Activated CD4-positive, alpha-beta T cell treated with anti-CD3 and anti-CD28 coated beads, Interleukin-2, amount 50 U/mL, for 4 hours (primary cell): ENCODE measurements around the gene XYLB.
"Not testable (repeated sequence)": the region's sequence is repeated elsewhere in the genome, so short reads cannot be mapped to it uniquely, and the experiment has no call there.

ENCODE experiments used
- DNase-seq, 2 experiments: peaks; one replicate each; pipeline ENCODE4 v3.0.0-alpha.2; 2020

XYLB gene

GRCh38 chr3:38346587-38347410, at the start of gene XYLB:
Gene XYLB (plus strand): TSS chr3:38346785. CDS start chr3:38346869, 84 bp downstream.
- peak; percentile 57 to 60 for DNase-seq

DNA sequence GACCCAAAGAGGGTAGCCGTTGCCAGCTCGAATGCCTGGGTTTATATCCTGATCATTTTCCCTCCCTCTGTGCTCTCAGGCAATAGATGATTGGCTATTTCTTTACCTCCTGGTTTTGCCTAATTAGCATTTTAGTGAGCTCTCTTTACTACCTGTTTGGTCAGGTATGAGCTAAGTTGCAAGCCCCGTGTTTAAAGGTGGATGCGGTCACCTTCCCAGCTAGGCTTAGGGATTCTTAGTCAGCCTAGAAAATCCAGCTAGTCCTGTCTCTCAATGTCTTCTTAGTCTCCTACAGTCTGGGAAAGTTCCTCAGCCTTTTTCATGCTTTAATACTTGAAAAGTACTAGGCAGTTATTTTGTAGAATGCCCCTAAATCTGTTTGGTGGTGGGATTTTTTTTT, 49.5 kb upstream of the XYLB start:
- DNase-seq, result not testable (repeated sequence)

DNA sequence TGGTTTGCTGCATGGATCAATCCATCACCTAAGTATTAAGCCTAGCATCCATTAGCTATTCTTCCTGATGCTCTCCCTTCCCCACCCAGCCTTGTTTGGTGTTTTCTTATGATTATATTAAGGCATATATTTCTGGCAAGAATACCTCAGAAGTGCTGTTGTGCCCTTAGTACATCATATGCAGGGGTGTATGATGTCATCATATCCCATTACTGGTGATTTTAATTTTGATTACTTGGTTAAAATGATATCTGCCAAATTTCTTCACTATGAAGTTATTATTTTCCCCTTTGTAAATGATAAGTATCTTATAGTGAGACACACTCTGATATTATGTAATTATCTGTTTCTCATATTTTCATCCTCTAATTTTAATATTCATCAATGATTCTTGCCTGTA, 49.0 kb upstream of the XYLB start:
- DNase-seq, result no peak

DNA sequence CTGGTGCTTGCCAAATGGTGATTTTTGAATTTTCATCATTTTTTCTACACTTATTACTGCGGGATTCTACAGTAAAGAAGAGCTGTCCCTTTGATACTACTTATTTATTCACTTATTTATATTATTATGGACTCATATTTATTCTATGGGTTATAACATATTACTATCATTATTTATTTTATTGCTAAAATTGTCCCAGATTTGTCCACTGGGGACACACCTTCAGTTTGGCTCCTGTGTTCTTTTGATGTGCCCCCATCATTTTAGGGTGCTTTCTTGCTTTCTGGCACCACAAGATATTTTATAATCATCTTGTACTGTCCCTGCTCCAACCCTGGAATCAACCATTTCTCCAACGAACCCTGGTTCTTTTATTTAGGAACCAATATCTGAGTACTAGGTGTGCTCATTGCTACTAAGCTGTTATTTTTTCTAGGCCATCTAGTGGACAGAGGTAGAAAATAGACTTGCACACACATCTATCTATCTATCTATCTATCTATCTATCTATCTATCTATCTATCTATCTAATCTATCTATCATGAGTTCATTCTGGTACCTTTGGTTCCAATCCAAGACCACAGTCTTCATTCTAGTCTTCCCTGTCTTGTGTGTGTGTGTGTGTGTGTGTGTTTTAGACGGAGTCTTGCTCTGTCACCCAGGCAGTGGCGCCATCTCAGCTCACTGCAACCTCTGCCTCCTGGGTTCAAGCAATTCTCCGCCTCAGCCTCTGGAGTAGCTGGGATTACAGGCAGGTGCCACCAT, 48.5 kb upstream of the XYLB start:
- no peak for DNase-seq

DNA sequence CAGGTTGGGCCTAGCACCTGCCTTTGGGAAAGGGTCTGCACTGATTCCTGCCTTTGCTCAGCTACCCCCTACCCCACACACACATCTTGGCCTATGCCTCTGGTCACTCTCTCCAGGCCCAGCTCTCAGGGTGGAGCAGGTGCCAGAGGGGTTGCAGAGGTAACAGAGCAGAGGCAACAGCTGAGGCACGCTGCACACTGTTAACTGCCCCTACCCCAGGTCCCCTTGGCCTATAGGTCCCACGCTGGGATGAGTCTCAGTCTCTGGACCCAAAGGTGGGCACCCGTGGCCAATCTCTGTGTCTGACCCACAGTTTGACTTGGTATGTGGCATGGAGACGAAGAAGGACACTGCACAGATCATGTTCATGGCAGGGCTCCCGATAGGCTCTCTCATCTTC, 39.6 kb upstream of the XYLB start:
- no peak for DNase-seq

DNA sequence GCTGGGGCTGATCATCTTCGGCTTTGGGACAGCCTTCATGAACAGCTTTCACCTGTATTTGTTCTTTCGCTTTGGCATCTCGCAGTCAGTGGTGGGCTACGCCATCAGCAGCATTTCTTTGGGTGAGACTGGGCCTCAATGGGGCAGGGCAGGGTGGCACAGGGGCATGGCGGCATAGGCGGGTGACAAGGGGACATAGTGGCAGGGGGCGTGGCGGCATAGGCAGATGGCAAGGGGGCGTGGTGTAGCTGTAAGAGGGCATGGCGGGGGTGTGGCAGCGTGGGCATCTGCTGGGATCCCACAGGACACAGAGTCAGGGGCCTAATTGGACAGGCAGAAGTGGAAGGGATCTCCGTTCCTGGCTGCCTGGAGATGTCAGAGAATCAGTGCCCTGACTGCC, 39.0 kb upstream of the XYLB start:
- DNase-seq, result no peak

DNA sequence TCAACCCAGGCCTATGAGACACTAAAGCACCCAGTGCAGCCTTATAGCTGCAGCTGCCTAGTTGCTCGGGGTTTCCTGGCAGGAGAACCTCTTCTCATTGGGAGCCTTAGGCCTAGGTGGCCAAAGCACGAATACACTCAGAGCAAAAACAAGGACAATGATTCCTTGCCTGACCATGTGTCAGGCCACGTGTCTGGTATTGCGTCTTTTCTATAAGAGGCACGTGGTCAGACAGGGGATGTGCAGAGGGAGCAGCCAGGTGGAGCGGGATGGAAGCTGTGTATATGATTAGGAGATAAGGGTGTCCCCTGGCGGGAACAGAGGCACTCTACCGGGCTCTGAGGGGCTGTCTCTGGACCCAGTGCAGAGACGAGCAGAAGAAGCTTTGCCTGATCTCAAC, 38.1 kb upstream of the XYLB start:
- DNase-seq, result no peak

DNA sequence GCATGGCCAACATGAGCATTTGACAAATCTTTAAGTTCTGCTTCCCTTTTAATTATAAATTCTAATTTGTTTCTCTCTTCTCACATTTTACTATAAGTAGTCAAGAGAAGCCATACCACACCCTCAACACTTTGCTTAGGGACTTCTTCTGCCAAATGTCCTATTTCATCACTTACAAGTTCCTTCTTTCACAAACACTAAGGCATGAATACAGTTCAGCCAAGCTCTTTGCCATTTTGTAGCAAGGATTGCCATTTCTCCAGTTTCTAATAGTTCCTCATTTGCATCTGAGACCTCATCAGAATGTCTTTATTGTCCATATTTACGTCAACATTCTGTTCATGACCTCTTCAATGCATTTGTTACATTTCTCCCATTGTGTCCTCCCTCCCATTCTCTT, 35.1 kb upstream of the XYLB start:
- no peak for DNase-seq

- DNase-seq, result no peak
These were observed 34.6 kb upstream of the XYLB start for GRCh38 chr3:38311941-38312340.

GRCh38 chr3:38312356-38312755, 34.2 kb upstream of the XYLB start:
- no peak for DNase-seq

- DNase-seq, result no peak
These were observed 33.3 kb upstream of the XYLB start for GRCh38 chr3:38313263-38313662.

DNA sequence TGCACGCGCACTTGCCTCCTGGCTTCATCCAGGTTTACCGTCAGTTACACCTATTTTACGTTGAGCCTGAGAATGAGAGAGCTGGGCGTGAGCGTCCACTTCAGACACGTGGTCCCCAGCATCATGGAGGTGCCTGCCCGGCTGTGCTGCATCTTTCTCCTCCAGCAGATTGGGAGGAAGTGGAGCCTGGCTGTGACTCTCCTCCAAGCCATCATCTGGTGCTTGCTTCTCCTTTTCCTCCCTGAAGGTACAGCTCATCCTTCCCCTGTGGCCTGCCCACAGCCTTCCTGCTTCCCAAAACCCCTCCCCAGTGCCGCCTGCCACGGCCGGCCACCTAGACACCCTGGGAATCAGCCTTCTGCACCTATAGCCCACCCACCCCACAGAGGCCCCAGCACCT, 32.9 kb upstream of the XYLB start:
- DNase-seq, result no peak

DNA sequence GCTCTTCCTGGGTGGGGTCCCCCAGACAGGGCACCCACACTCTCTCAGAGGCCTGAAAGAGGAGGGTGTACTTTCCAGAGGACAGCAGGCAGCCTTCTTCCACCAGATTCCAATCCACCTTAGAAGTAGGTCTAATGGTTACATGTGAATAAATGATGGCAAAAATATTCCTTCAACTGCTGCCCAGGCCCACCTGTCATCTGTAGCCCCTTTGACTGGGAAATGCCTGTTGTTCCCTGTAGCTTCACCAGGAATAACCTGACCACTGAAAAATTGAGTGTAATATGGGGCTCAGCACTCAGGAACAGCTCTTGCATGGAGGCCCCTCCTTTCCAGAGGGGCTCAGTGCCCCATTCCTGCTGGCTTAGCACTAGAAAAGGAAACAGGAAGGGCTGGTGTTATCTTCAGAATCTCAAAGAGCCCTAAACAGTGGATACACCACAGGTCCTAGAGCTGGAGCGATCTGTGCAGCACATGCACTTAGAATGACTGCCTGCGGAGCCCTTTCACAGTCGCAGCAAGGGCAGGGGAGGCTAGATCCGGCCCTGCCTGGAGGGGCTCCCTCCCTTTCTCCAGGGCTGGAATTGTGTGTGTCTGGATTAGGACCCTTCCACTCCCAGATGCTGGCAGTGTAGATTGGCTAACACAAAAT, 32.3 kb upstream of the XYLB start:
- no peak for DNase-seq

DNA sequence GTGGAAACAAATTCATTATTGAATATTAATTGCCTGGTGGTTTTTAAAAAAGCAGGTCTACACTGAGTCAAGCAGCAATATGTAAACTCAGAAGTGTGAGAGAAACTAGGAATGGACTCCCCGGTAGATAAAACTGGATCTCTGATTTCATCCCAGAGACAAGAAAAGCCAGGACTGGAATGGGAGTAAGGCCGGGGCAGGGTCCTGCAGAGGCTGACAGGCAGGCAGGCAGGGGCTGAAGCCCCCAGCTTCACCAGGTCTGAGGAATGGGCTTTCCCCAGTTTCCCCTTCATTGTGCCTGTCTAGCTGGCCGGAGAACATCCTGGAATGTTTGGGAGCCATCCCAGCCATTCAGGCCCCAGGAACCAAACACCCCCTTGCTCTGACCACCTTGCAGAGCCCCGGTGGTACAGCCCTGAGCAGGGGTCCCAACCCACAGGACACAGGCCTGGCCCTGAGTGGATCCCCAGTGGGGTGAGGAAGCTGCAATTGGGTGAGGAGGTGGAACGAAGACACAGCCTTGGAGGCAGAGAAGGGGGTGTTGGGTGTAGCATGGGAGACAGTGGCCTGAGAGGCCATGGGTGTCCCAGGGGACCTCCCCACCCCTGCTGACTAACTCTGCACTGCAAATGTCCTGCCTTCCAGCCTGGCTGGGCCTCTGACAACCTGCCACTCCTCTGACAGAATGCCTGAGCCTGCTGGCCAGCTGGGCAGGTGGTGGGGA, 31.7 kb upstream of the XYLB start:
- DNase-seq, result no peak

DNA sequence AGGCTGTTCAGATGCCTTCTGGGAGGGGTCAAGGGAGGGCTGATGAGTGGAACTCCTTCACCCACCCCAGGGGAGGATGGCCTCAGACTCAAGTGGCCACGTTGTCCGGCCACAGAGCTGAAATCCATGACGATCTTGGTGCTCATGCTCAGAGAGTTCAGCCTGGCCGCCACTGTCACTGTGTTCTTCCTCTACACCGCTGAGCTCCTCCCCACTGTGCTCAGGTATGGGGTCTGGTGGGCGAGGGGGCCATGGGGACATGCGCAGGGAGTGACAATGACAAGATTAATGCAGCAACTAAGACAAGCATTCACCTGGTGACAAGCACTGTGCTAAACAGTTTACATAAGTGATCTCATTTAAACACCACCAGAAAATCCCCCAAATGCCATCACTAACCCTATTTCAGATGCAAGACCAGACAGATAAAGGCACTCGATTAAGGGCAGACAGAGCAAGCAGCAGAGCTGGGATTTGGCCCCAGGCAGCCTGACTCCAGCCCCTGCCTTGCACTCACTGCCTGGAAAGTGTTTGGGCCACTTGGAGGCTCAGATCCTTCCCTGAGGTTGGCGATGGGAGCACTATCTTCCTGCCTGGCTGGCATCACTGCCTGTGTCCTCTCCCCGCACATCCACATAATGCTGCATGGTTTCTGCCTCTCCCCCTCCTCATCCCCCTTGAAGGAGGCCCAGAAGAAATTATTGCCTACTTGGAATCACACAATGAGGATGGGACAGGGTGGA, 30.9 kb upstream of the XYLB start:
- no peak for DNase-seq

DNA sequence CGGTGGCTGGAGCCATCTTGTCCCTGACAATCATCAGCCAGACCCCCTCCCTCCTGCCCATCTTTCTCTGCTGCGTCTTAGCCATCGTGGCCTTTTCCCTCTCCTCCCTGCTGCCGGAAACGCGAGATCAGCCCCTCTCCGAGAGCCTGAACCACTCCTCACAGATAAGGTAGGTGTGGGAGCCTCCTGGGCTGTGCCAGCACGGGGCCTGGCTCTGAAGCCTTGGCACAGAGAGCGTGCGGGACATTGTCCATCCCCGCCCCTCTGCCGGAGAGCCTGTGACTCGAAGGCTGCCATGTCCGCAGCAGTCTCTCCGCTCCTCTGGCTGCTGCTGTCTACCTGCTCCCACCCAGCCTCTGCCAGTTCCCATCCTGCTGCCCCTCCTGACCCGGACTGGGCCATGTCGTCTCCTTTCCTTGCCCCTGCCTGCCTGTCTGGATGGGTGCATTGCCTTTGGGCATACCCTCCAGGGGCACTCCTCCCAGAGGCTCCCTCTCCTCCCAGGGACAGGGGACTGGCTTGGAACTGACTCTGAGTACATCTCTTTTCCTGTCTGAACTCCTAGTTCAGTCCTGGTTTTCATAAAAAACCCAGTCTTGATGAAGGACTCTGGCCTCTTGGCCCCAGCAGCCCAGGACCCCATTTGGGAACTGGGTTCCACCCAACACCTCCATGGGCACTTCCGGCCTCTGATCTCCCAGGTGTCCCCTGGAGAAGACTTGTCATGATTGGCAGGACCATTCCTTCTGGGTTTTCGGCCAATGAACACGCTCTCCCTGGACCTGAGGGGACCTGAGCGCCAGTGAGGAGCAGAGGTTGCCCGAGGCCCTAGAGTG, 30.0 kb upstream of the XYLB start:
- no peak for DNase-seq

- no peak for DNase-seq
These were observed 29.3 kb upstream of the XYLB start for GRCh38 chr3:38317192-38317759.

DNA sequence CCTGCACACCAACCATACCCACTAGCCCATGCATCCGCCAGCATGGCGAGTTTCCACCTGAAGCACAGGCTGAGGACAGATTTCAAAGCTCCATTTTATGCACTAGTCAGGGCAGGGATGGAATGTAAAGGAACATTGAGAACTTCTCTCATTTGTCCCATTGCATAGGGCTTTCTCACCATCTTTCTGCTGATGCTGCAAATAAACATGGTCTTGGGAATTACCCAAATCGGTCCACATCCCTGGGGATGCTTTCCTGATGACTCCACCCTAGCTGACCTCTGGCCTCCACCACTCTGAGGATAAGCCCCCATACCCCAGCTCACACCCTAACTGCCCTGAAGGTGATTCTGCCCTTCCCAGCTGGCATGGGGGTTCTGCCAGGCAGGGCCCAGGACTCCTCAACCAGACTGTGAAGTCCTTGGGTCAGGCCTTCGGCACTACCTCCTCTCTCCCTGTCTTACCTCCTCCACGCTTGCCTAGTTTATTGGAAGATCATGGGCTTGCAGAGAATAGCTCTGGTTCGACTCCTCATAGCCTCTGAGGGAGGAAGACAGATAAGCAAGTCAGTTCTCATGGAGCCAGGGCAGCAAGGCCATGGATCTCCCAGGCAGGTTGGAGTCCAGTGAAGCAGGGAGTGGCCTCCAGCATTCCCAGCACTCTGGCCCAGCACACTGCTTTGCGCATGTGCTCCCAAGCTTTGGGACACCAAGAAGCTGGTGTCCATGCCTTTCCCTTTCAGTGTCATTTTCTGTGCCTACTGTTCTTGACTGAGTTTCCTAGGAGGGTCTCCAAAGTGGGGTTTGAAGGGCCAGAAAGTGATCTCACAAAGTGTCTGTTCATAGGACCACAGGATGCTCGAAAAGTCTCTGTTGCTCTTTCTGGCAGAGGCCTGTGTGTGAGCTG, 27.6 kb upstream of the XYLB start:
- no peak for DNase-seq

DNA sequence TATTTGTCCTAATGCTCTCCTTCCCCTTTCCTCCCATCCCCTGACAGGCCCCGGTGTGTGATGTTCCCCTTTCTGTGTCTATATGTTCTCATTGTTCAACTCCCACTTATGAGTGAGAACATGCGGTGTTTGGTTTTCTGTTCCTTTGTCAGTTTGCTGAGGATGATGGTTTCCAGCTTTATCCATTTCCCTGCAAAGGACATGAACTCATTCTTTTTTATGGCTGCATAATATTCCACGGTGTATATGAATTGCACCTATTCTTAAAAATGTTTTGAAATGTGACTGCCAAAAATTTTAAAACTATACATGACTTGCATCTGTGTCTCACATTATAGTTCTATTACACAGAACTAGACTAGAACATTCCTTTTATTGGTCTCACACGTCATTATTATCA, 25.9 kb upstream of the XYLB start:
- not testable (repeated sequence) for DNase-seq

DNA sequence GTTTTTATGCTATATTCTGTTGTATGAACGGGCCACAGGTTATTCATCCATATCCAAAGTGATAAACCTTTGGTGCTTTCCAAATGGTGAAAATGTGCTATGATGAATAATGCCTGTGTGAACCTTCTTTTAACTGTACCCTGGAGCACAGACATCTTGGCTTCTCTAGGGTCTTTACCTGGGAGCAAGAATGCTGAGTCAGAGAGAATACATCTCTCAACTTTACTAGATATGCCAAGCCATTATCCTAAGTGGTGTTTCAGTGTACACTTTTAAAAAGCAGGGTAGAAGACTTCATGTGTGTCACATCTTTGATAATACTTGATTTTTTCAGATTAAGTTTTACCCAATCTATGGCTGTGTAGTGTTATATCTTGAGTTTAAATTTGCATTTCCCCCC, 23.5 kb upstream of the XYLB start:
- no peak for DNase-seq
